HepG2 (cell line): ENCODE measurements around the gene DYNC2I2. TPM values are rescaled to one million over a fixed set of nuclear protein-coding genes. Genes with fewer than 3 reads are reported as not detected.

Source experiments
- ATAC-seq: fragments of 200-7000 bp; cut with Tn5 transposase; 3 replicates; pipeline ENCODE4 v1.9.1; 2020; ENCODE audit warnings: mild to moderate bottlenecking, moderate library complexity
- BruUV-seq: library from RNA; stranded (reverse); fragments of 400-500 nt; replicated peaks from 2 replicates; lab custom pipeline; 2021; lab: Mats Ljungman, UMichigan
- CTCF ChIA-PET: fragments of 300-600 bp; formaldehyde crosslinking; extraction: SDS; loops from one replicate; lab custom pipeline; 2021; ENCODE audit warnings: low total read pairs, inconsistent platforms, low intra/inter-chr PET ratio; lab: Yijun Ruan, JAX
- POLR2A ChIA-PET: fragments of 350-600 bp; sonication (Branson Sonifier 250); formaldehyde crosslinking; loops from one replicate; lab custom pipeline; 2020; ENCODE audit warnings: antibody characterized with exemption, inconsistent platforms; lab: Yijun Ruan, JAX
- DNase-seq: peaks from one replicate; pipeline ENCODE4 v3.0.0-alpha.2; 2015; ENCODE audit warnings: low spot score
- FAIRE-seq: peaks from 3 replicates; lab custom pipeline; 2011; peaks lifted over from hg19 to GRCh38; lab: Jason Lieb, UNC
- H2AFZ ChIP-seq: one replicate; pipeline ENCODE4 v1.6.1; 2011; ENCODE audit warnings: low read length, inconsistent platforms
- H3K27ac ChIP-seq: fragments of 300-600 bp; 3 replicates; pipeline ENCODE4 v1.8.0; 2011; ENCODE audit warnings: mixed run types, mild to moderate bottlenecking, mixed read lengths, low read length, inconsistent platforms; ENCODE audit not compliant: insufficient read depth; ENCODE audit errors: extremely low read length
- H3K27me3 ChIP-seq, 2 experiments: fragments of 200-600 bp in 1 of 2; 2 replicates in 1 of 2; 3 replicates in 1 of 2; pipeline versions ENCODE4 v1.6.0 to v1.8.0; 2011; ENCODE audit warnings: low read length in 2 of 2, mild to moderate bottlenecking in 2 of 2, moderate library complexity in 2 of 2, inconsistent platforms in 1 of 2; ENCODE audit not compliant: insufficient read depth in 2 of 2, control insufficient read depth in 1 of 2
- H3K36me3 ChIP-seq, 2 experiments: fragments of 200-600 bp in 1 of 2; replicated peaks in 1 of 2; 2 replicates in 1 of 2; 3 replicates in 1 of 2; pipeline versions ENCODE4 v1.5.1 to v1.8.0; 2011; ENCODE audit warnings: low read length in 2 of 2, inconsistent platforms in 1 of 2; ENCODE audit not compliant: insufficient read depth in 2 of 2, control insufficient read depth in 1 of 2
- H3K4me1 ChIP-seq: 2 replicates; pipeline ENCODE4 v1.5.1; 2012; ENCODE audit warnings: low read length, inconsistent platforms; ENCODE audit not compliant: insufficient read depth
- H3K4me2 ChIP-seq: 2 replicates; pipeline ENCODE4 v1.6.0; 2011; ENCODE audit warnings: low read depth, low read length, inconsistent platforms
- H3K4me3 ChIP-seq, 3 experiments: fragments of 200-600 bp in 1 of 3; sonication (generic), shearing (Covaris generic) in 1 of 3; replicated peaks in 1 of 3; 2 replicates each; pipeline ENCODE4 v1.5.1; 2011 to 2016; ENCODE audit warnings: low read length in 3 of 3, inconsistent platforms in 2 of 3, low read depth in 2 of 3, mild to moderate bottlenecking in 2 of 3, control low read depth in 1 of 3, mixed read lengths in 1 of 3; ENCODE audit not compliant: insufficient read depth in 1 of 3
- H3K79me2 ChIP-seq: one replicate; pipeline ENCODE4 v1.6.1; 2011; ENCODE audit warnings: low read length, inconsistent platforms; ENCODE audit not compliant: insufficient read depth
- H3K9ac ChIP-seq: 2 replicates; pipeline ENCODE4 v1.6.0; 2011; ENCODE audit warnings: mild to moderate bottlenecking, low read depth, low read length, inconsistent platforms; ENCODE audit not compliant: insufficient read depth
- H3K9me3 ChIP-seq: 2 replicates; pipeline ENCODE4 v1.5.1; 2012; ENCODE audit warnings: mild to moderate bottlenecking, low read length
- H4K20me1 ChIP-seq: 2 replicates; pipeline ENCODE4 v1.6.0; 2011; ENCODE audit warnings: inconsistent platforms, mild to moderate bottlenecking, low read length, moderate library complexity; ENCODE audit not compliant: insufficient read depth
- AGO2 ChIP-seq: fragments of 200-400 bp; formaldehyde crosslinking; optimal IDR thresholded peaks from 2 replicates; pipeline ENCODE3; 2017; ENCODE audit warnings: mild to moderate bottlenecking, low read depth, low read length, moderate library complexity
- CHCHD3 ChIP-seq: sonication (generic); formaldehyde crosslinking; IDR thresholded peaks from 2 replicates; pipeline ENCODE4 v1.8.0; 2022; ENCODE audit warnings: mild to moderate bottlenecking, missing genetic modification reagents, moderate library complexity
- PHB2 ChIP-seq: fragments of 450-650 bp; IDR thresholded peaks from 2 replicates; pipeline ENCODE4 v1.6.1; 2018; ENCODE audit not compliant: partially characterized antibody
- SIN3B ChIP-seq: fragments of 150-350 bp; IDR thresholded peaks from 2 replicates; pipeline ENCODE4 v1.6.1; 2014; ENCODE audit warnings: low read length
- SMAD9 ChIP-seq: sonication (generic); formaldehyde crosslinking; IDR thresholded peaks from 2 replicates; pipeline ENCODE4 v1.5.1; 2020; ENCODE audit warnings: mild to moderate bottlenecking, missing genetic modification reagents
- ZNF20 ChIP-seq: sonication (generic); formaldehyde crosslinking; IDR thresholded peaks from 2 replicates; pipeline ENCODE4 v1.4.0; 2020; ENCODE audit warnings: mild to moderate bottlenecking, moderate library complexity, missing genetic modification reagents
- ZNF839 ChIP-seq: sonication (generic); formaldehyde crosslinking; IDR thresholded peaks from 2 replicates; pipeline ENCODE4 v1.4.0; 2020; ENCODE audit warnings: missing genetic modification reagents, mild to moderate bottlenecking, borderline replicate concordance
- ZXDC ChIP-seq: sonication (generic); formaldehyde crosslinking; IDR thresholded peaks from 2 replicates; pipeline ENCODE4 v1.5.0; 2020; ENCODE audit warnings: mild to moderate bottlenecking, missing genetic modification reagents
- WGBS: methylation state at CpG from one replicate; pipeline ENCODE4 v1.1.6; 2017; ENCODE audit warnings: low lambda C conversion rate; 5-methylcytosine and 5-hydroxymethylcytosine counted together
- in situ Hi-C: cut with HindIII; loops from 2 replicates; pipeline ENCODE4 v1.10.0; 2017; ENCODE audit warnings: low pct_unique_long_range_greater_than_20kb; ENCODE audit not compliant: extremely low pct_ligation_motif_present
- intact Hi-C: fragments of 100-400 bp; cut with micrococcal nuclease; formaldehyde crosslinking; loops from one replicate; pipeline ENCODE4 v1.10.0; 2022; ENCODE audit not compliant: unreplicated experiment
- polyA plus RNA-seq, 8 experiments: library from polyadenylated mRNA; depleted of rRNA in 3 of 8; stranded (reverse) in 7 of 8; unstranded in 1 of 8; fragments of >200 nt; fragmentation: Illumina TruSeq in 4 of 8; extraction: Trizol in 4 of 8; gene quantifications; 2 replicates each; pipeline versions ENCODE4 v1.2.1 to v1.2.3, GENCODE V29; 2011 to 2016; ENCODE audit warnings: low read depth in 4 of 8, missing spikeins in 1 of 8, mixed read lengths in 1 of 8; ENCODE audit not compliant: insufficient read depth in 1 of 8
- total RNA-seq, 5 experiments: library from RNA; depleted of rRNA; stranded (reverse); fragments of >200 nt; fragmentation: Illumina TruSeq; extraction: Trizol; gene quantifications; 2 replicates each; pipeline ENCODE4 v1.2.3, GENCODE V29; 2016; ENCODE audit warnings: low read depth in 1 of 5
- TF ChIP-seq, protein P1 (sequence below): sonication (generic); formaldehyde crosslinking; IDR thresholded peaks from 2 replicates; pipeline ENCODE4 v1.5.0; 2020; ENCODE audit warnings: mild to moderate bottlenecking, missing genetic modification reagents, borderline replicate concordance

Gene DYNC2I2
- total and polyA plus RNA-seq, 2 of the 13 experiments (the other 11 are each of a cell fraction or from before 2014, with no cell fraction given) = 13.7 to 40.2 TPM

DNA sequence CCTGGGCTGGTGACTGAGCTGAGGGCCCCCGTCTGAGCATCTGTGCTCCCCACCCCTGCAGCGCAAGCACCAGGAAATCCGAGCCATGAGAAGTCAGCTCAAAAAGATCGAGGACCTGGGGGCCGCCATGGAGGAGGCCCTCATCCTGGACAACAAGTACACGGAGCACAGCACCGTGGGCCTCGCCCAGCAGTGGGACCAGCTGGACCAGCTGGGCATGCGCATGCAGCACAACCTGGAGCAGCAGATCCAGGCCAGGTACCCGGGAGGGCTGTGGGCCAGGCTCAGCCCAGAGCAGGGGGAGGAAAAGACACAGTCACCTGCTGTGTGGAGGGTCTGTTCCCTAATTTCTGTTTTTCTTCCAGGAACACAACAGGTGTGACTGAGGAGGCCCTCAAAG lies 24.6 kb downstream of the DYNC2I2 start:
- intact Hi-C loops (no loop called here), in situ Hi-C loops (no loop called here)
- Histone ChIP-seq H3K36me3 (peaks cover 20 to 47% of the 10 kb centered on the region in 2 experiments; a peak in 4 of 5 replicates), H3K27ac (no peak overlapping the region), H2AFZ (no peak overlapping the region), H3K79me2 (no peaks in the 10 kb centered on the region), H4K20me1 (no peaks in the 10 kb centered on the region), H3K4me2 (no peak overlapping the region), H3K4me3 (no peak overlapping the region), H3K4me1 (peaks cover 31% of the 10 kb centered on the region), H3K27me3 (no peaks in the 10 kb centered on the region), H3K9ac (no peak overlapping the region), H3K9me3 (no peaks in the 10 kb centered on the region)
- DNase-seq = no peak
- BruUV-seq = no TSS peak
- ATAC-seq = no peak
- 100% methylated on average over 1 of the region's 10 CpGs for WGBS
- ChIA-PET POLR2A (no interaction called here), CTCF (no interaction called here)
- FAIRE-seq = no peak
- TF ChIP-seq PHB2 = no peak
- no peak for TF ChIP-seq ZNF20 (CRISPR knock-in tag)
- TF ChIP-seq, protein P1, sequence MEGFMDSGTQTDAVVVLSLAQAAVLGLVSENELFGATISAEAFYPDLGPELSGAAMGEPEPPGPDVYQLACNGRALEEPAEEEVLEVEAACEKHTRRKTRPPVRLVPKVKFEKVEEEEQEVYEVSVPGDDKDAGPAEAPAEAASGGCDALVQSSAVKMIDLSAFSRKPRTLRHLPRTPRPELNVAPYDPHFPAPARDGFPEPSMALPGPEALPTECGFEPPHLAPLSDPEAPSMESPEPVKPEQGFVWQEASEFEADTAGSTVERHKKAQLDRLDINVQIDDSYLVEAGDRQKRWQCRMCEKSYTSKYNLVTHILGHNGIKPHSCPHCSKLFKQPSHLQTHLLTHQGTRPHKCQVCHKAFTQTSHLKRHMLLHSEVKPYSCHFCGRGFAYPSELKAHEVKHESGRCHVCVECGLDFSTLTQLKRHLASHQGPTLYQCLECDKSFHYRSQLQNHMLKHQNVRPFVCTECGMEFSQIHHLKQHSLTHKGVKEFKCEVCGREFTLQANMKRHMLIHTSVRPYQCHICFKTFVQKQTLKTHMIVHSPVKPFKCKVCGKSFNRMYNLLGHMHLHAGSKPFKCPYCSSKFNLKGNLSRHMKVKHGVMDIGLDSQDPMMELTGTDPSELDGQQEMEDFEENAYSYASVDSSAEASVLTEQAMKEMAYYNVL = no peak
- no peak for TF ChIP-seq CHCHD3 (CRISPR knock-in tag)
- TF ChIP-seq AGO2 = peak; percentile 42
- TF ChIP-seq ZXDC (CRISPR knock-in tag) = 0 out of 2 replicates have a peak, but pooled peaks have one; percentile 5
- TF ChIP-seq ZNF839 (CRISPR knock-in tag) = no peak
- no peak for TF ChIP-seq SMAD9 (CRISPR knock-in tag)
- no peak for TF ChIP-seq SIN3B
